HG03045 (cell line): Measurements from ENCODE around the gene MRGPRX4.
"Not testable (repeated sequence)": the region's sequence is repeated elsewhere in the genome, so short reads cannot be mapped to it uniquely, and the experiment has no call there.

ENCODE experiments used
- ATAC-seq: cut with Tn5 transposase; IDR thresholded peaks from one replicate; pipeline ENCODE4 v1.9.1; 2021; ENCODE audit warnings: mild to moderate bottlenecking, moderate library complexity; ENCODE audit not compliant: unreplicated experiment

The MRGPRX4 gene

DNA sequence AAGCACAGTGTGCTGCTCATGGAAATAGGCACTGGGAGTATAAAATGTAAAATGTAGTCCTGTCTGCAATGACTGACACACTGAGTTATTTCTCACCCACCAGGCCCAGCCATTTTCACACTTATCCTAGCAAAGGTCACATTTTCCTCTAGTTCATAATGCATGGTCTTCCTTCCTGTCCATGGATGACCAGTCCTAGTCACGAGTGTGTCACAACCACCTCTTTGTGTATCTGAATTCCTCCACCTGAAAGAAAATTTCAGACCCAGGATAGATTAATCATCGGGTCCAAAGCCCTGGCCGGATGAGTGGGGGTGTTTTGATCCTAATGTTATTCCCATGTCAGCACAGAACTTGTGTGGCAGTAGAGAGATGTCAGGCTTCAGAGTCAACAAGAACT lies at the start of gene MRGPRX4:
MRGPRX4 (plus strand) TSS at position 172 of the 400 bp plus-strand sequence. CDS start 420 bp downstream, outside the sequence.
- ATAC-seq, result no peak

DNA sequence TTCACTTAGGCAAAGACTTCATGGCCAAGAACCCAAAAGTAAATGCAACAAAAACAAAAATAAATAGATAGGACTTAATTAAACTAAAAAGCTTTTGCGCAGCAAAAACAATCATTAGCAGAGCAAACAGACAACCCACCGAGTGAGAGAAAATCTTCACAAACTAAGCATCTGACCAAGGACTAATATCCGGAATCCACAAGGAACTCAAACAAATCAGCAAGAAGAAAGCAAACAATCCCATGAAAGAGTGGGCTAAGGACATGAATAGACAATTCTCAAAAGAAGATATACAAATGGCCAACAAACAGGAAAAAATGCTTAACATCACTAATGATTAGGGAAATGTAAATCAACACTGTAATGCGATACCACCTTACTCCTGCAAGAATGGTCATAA lies 41.5 kb upstream of the MRGPRX4 start:
- ATAC-seq, result not testable (repeated sequence)

DNA sequence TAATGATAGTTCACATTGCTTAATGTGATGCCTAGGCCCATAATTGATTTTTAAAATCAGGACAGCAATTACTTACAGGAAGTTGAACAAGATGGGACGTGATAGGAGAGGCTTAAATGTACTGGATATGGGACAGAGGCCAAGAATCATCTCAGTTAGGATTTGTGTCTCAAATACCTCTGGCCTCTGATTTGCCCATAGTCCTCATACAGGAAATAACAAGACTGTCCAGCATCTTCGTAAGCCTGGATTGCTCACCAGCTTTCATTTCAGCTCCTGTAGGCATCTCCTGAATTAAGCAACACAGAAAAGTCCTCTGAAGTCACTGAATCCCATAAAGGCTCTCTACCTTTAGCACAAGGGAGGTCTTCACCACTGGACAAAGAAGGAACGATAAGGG lies 40.3 kb upstream of the MRGPRX4 start, which contains the start of gene MRGPRX3:
MRGPRX3 (plus strand) TSS at position 231 of the 400 bp plus-strand sequence. CDS start 4,632 bp downstream, outside the sequence.
- ATAC-seq, result no peak

DNA sequence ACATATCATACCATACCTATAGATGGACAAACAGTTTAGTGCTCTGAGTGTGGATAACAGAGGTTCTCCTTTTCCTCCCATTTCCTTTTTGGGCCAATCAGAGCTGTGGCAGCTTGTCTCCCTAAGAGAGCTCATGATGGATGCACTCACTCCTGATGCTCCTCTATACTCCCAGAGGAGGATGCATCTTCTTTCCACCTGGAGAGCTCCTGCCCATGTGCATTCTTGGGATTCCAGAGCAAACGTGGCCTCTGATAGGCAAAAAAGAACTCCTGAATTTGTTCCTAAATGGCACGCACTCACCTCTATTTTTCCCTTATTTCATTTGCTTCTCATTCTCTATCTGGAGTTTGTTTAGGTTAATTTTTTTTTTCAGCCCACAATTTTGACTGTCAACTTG lies 37.3 kb upstream of the MRGPRX4 start:
- ATAC-seq, result no peak

DNA sequence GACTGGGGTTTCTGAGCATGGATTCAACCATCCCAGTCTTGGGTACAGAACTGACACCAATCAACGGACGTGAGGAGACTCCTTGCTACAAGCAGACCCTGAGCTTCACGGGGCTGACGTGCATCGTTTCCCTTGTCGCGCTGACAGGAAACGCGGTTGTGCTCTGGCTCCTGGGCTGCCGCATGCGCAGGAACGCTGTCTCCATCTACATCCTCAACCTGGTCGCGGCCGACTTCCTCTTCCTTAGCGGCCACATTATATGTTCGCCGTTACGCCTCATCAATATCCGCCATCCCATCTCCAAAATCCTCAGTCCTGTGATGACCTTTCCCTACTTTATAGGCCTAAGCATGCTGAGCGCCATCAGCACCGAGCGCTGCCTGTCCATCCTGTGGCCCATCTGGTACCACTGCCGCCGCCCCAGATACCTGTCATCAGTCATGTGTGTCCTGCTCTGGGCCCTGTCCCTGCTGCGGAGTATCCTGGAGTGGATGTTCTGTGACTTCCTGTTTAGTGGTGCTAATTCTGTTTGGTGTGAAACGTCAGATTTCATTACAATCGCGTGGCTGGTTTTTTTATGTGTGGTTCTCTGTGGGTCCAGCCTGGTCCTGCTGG lies 35.3 kb upstream of the MRGPRX4 start:
- no peak for ATAC-seq

DNA sequence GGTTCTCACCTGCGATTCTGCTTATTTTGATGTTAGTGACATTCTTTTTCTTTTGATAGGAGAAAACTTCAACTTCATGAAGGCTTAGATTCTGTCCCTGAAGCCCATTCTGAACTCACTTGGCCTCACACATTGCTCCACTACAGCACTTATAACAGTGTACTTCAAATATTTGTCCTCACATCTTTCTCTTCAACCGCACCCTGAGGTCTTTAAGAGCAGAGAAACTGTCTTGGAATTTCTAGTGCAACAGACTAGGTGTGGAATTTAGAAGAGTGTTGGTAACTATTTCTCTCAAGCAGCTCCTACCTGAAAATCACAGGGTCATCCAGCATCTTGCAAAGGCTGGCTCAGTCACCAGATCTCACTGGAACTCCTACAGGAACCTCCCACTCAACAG lies 32.5 kb upstream of the MRGPRX4 start:
- no peak for ATAC-seq

DNA sequence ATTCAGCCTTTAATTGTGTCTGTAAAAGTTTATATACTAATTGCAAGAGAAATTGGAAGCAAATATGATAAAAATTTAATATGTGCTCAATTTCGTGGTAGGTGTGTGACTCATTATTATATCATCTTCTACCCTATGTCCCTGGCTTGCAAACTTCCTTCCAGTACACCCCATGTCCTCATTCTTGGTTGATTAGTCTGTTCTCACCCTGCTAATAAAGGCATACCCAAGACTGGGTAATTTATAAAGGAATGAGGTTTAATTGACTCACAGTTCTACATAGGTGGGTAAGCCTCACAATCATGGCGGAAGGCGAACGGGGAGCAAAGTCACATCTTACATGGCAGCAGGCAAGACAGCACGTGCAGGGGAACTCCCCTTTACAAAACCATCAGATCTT lies 28.4 kb upstream of the MRGPRX4 start:
- no peak for ATAC-seq

DNA sequence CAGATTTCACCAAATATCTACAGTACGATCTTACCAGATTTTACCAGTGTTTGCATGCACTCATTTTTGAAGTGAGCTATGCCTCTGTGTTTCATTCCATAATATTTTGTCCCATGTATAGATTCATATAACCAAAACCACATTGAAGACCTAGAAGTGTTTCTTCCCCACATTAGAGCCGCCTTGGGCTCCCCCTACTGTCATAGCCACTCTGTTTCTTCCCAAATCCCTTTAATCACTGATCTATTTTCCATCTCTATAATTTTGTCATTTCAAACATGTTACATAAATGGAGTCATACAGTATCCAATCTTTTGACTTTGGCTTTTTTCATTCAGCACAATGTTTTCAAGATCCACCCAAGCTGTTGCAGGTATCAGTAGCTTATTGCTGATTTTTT lies 27.6 kb upstream of the MRGPRX4 start:
- no peak for ATAC-seq

DNA sequence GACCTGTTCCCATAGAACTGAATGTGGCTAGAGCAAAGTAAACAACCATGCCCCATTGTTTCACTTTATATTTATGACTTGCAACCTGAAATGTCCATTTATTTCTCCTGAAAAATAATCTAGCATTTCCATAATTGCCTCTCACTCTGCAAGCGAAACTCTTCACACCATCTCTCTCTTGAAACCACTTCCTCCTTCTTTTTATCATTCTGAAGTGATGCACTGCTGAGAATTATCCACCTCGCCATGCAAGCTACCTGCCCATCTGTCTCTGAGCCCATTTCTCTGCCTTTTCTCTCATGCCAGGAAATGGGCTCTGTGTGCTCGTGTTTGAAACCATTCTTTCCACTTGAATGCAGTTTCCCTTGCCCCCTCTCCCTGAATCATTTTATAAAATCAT lies 26.8 kb upstream of the MRGPRX4 start:
- no peak for ATAC-seq

DNA sequence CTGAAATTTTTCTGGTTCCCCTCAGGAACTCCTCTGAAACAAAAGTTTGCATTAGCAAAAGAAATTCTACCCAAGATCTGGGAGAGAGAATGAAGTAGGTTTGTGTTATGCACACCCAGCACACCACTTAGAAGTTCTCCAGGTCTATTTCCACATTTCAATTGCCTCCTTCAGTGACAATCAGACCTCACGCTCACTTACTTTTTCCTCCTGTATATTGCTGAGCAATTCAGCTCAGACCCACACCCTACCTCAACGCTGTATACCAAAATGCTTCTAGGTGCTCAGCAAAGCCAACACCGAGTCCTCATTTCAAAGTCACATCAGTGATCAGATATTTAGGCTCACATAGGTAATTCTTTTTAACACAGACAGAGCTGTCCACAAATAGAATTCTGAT lies 21.1 kb upstream of the MRGPRX4 start:
- ATAC-seq, result no peak

DNA sequence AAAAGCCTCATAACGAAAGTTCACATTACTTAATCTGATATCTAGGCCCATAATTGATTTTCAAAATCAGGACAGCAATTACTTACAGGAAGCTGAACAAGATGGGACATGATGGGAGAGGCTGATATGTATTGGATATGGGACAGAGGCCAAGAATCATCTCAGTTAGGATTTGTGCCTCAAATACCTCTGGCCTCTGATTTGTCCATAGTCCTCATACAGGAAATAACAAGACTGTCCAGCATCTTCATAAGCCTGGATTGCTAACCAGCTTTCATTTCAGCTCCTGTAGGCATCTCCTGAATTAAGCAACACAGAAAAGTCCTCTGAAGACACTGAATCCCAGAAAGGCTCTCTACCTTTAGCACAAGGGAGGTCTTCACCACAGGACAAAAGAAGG lies 4.3 kb upstream of the MRGPRX4 start:
- ATAC-seq, result no peak

DNA sequence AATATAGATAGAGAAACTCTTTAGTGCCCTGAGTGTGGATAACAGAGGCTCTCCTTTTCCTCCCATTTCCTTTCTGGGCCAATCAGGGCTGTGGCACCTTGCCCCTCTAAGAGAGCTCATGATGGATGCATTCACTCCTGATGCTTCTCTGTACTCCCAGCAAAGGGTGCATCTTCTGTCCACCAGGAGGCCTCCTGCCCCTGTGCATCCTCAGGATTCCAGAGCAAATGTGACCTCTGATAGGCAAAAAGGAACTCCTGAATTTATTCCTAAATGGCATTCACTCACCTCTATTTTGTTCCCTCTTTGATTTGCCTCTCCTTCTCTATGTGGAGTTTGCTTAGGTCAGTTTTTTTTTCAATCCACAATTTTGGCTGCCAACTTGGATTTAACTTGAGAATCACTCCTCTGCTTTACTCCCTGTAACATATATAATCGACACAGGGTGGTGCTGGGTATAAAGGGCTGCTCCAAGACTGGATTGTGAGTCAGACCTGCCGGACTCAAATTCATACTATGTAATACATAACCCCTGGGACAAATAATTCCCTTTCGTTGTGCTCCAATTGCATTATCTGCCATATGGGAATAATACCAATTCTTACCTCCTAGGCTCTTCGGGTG lies 1.1 kb upstream of the MRGPRX4 start:
- no peak for ATAC-seq

DNA sequence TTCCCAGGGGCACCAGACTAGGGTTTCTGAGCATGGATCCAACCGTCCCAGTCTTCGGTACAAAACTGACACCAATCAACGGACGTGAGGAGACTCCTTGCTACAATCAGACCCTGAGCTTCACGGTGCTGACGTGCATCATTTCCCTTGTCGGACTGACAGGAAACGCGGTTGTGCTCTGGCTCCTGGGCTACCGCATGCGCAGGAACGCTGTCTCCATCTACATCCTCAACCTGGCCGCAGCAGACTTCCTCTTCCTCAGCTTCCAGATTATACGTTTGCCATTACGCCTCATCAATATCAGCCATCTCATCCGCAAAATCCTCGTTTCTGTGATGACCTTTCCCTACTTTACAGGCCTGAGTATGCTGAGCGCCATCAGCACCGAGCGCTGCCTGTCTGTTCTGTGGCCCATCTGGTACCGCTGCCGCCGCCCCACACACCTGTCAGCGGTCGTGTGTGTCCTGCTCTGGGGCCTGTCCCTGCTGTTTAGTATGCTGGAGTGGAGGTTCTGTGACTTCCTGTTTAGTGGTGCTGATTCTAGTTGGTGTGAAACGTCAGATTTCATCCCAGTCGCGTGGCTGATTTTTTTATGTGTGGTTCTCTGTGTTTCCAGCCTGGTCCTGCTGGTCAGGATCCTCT lies 709 bp downstream of the MRGPRX4 start:
- ATAC-seq, result no peak

DNA sequence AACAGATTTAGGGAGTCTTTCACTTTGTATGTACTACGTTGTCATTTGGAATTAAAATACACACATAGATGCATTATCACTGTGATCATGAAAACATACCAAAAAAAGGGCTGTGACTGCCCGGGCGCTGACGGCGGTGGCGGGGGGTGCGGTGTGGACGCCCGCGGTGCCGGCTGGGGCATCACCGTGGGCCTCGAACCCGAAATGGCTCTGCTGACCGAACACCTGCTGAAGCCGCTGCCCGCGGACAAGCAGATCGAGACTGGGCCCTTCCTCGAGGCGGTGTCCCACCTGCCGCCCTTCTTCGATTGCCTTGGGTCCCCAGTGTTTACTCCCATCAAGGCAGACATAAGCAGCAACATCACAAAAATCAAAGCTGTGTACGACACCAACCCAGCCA lies 16.2 kb downstream of the MRGPRX4 start:
- ATAC-seq, result no peak

DNA sequence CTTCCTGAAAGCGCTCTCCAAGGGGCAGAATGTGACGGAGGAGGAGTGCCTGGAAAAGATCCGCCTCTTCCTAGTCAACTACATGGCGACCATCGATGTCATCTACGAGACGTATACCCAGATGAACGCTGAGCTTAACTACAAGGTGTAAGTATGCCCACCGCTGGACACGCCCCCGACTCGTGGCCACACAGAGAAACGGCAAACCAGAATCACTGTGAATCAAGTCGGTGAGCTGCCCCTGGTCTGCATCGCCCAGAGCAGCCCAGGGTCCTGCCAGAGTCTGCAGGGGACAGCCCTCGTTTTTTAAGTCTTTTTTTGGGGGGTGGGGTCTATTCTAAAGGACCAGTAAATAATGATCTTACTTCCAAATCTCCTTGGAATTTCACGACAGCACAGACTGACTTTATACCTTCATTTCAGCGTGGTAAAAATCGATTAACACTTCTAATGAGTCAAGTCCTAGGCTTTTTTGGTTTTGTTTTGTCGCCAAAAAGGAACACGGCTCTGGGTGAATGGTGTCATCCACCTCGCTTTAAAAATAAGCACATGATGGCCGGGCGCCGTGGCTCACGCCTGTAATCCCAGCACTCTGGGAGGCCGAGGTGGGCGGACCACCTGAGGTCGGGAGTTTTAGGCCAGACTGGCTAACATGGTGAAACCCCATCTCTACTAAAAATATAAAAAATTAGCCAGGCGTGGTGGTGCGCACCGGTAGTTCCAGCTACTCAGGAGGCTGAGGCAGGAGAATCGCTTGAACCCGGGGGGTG lies 17.0 kb downstream of the MRGPRX4 start:
- ATAC-seq, result not testable (repeated sequence)

DNA sequence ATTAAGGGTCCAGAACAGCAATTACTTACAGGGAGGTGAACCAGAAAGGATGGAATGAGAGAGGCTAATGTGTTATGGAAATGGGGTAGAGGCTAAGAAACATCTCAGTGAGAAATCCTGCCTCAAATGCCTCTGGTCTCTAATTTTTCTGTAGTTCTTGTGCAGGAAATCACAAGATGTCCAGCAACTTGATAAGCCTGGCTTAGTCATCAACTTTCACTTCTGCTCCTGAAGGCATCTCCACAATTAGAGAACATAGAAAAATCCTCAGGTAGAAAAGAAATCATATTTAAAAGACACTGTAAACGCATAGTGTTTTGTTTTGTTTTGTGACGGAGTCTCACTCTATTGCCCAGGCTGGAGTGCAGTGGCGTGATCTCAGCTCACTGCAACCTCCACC lies 18.7 kb downstream of the MRGPRX4 start:
- no peak for ATAC-seq

DNA sequence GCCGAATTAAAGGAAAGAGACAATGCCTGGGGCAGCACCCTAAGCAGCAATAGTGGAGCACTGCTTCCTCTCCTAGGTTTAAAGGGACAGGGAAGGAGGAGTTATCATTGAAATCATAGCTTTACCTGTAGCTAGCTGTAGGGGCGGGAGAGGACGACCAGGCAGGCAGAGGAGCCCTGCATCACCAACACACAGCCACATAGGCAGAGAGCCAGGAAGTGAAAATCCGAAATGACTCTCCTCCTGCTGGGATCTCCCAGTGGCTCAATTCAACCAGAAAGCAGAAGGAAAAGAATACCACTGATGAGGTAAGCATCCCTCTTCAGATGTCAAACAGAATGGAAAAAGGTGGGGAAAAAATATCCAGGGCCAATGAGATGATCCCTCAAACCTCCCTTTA lies 20.4 kb downstream of the MRGPRX4 start:
- no peak for ATAC-seq

DNA sequence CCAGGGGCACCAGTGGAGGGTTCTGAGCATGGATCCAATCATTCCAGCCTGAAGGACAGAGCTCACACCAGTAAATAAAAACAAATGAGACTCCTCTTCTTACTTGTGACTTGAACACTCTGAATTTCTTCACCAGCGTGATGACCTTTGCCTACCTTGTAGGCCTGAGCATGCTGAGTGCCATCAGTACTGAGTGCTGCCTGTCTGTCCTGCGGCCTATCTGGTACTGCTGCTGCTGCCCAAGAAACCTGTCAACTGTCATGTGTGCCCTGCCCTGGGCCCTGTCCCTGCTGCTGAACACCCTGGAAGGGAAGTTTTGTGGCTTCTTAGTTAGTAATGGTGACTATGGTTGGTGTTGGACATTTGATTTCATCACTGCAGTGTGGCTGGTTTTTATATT lies 23.9 kb downstream of the MRGPRX4 start:
- ATAC-seq, result no peak

DNA sequence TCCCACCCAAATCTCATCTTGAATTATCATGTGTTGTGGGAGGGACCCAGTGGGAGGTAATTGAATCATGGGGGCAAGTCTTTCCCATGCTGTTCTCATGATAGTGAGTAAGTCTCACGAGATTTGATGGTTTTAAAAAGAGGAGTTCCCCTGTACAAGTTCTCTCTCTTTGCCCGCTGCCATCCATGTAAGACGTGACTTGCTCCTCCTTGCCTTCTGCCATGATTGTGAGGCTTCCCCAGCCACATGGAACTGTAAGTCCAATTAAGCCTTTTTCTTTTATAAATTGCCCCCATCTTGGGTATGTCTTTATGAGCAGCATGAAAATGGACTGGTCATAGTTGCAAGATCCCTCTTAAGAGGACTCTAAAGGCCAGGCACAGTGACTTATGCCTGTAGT lies 25.1 kb downstream of the MRGPRX4 start:
- ATAC-seq, result not testable (repeated sequence)

DNA sequence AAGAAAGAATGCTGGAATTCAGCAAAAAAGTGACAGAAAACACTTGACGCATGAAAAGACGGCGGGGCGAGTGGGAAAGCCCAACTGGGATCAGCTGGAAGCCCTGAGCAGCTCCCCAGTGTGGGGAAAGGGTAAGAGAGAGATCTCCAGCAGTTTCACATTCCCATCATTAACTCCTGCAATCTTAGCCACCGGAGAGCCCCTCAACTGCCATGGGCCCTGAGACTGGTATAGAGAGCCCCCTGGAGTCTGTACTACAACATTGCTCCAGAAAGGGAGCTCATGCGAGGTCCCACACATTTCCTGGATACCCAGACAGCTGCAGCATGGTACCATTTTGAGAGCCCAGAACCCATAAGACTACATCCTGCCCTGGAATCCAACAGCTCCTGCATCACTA lies 31.1 kb downstream of the MRGPRX4 start:
- ATAC-seq, result no peak

DNA sequence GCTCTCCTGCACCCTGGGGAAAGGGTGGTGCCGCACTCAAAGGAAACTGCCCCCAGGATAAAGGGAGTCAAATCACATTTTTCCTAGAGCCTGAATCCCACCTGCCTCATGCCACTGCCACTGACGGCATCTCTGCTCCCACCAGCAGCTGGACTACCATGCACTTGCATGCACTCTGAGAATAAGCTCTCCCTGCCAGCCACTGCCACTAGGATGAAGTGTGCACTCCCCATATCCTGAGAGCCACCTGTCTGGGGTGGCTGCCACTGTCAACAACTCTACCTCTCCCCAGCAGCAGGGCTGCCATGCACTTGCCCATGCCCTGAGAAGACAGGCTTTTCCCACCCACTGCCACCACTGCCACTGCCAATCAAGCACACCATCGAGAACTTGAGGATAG lies 31.6 kb downstream of the MRGPRX4 start:
- no peak for ATAC-seq

DNA sequence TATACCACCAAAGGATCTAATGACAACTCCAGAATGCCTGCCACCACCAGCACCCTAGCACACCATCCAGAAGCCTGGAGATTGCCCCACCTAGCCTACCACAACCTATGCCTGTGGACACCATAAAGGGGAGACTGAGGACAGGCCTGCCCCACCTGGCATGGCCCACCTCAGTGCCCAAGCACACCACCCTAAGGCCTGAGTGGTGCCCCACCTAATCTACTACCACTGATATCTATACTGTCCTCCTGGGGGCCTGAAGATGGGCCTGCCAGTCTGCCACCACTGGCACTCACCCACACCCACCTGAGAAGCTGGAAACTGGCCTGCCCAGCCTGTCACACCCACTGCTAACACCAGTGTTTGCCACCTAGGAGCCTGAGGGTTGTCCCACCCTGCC lies 32.1 kb downstream of the MRGPRX4 start:
- ATAC-seq, result no peak
